ENCODE results near the gene ITM2C.

Gene ITM2C

GRCh38 chr2:230895536-230896345 is 31.0 kb downstream of the ITM2C start:
- Histone ChIP-seq H3K79me2 (ENCODE audit: control insufficient read depth, low read length) (no peaks in the 10 kb centered on the region), H3K4me2 (ENCODE audit: low read length) (no peak overlapping the region), H3K27ac (ENCODE audit: low read depth, low read length) (no peak overlapping the region), H3K9me2 (replicated peaks; ENCODE audit: control insufficient read depth, low read length) (no peaks in the 10 kb centered on the region), H3K36me3 (ENCODE audit: control insufficient read depth, low read length) (no peaks in the 10 kb centered on the region), H3K4me1 (ENCODE audit: control insufficient read depth, low read length) (peaks cover 13% of the 10 kb centered on the region), H3K27me3 (ENCODE audit: control insufficient read depth, low read length) (peaks cover 31% of the 10 kb centered on the region; the same call in 1 of the 2 replicates), H3K9me3 (ENCODE audit: control insufficient read depth, insufficient read depth, low read length) (no peaks in the 10 kb centered on the region), H3K4me3 (ENCODE audit: low read length) (no peak overlapping the region), H3F3A (ENCODE audit: control insufficient read depth, insufficient read depth) (no peaks in the 10 kb centered on the region), H4K20me1 (ENCODE audit: control insufficient read depth, insufficient read depth, low read depth, low read length) (no peaks in the 10 kb centered on the region)
- no peak for TF ChIP-seq CTCF (IDR thresholded peaks at IDR 0.05; ENCODE audit: low read depth, low read length, poor library complexity, severe bottlenecking)
- TF ChIP-seq EZH2phosphoT487 (IDR thresholded peaks at IDR 0.05; ENCODE audit: borderline replicate concordance, low read length), result no peak

GRCh38 chr2:230896346-230897115 is 31.8 kb downstream of the ITM2C start:
- no peaks in the 10 kb centered on the region for H3K36me3 ChIP-seq (ENCODE audit: control insufficient read depth, low read length)
- H3F3A ChIP-seq (ENCODE audit: control insufficient read depth, insufficient read depth), result no peaks in the 10 kb centered on the region
- H3K9me3 ChIP-seq (ENCODE audit: control insufficient read depth, insufficient read depth, low read length), result no peaks in the 10 kb centered on the region
- H3K79me2 ChIP-seq (ENCODE audit: control insufficient read depth, low read length), result no peaks in the 10 kb centered on the region
- H3K9me2 ChIP-seq (replicated peaks; ENCODE audit: control insufficient read depth, low read length), result no peaks in the 10 kb centered on the region
- H3K4me1 ChIP-seq (ENCODE audit: control insufficient read depth, low read length), result peaks cover 13% of the 10 kb centered on the region
- H4K20me1 ChIP-seq (ENCODE audit: control insufficient read depth, insufficient read depth, low read depth, low read length), result no peaks in the 10 kb centered on the region
- H3K4me2 ChIP-seq (ENCODE audit: low read length), result no peak overlapping the region
- TF ChIP-seq CTCF (IDR thresholded peaks at IDR 0.05; ENCODE audit: low read depth, low read length, poor library complexity, severe bottlenecking) (no peak), EZH2phosphoT487 (IDR thresholded peaks at IDR 0.05; ENCODE audit: borderline replicate concordance, low read length) (no peak)
- no peak overlapping the region for H3K27ac ChIP-seq (ENCODE audit: low read depth, low read length)
- peaks cover 31% of the 10 kb centered on the region; the same call in 1 of the 2 replicates for H3K27me3 ChIP-seq (ENCODE audit: control insufficient read depth, low read length)
- no peak overlapping the region for H3K4me3 ChIP-seq (ENCODE audit: low read length)

- Histone ChIP-seq H3K27me3 (ENCODE audit: control insufficient read depth, low read length) (peaks cover 24% of the 10 kb centered on the region; the same call in 1 of the 2 replicates), H3F3A (ENCODE audit: control insufficient read depth, insufficient read depth) (no peaks in the 10 kb centered on the region), H3K27ac (ENCODE audit: low read depth, low read length) (no peak overlapping the region), H3K9me2 (replicated peaks; ENCODE audit: control insufficient read depth, low read length) (no peaks in the 10 kb centered on the region), H3K9me3 (ENCODE audit: control insufficient read depth, insufficient read depth, low read length) (no peaks in the 10 kb centered on the region), H3K4me3 (ENCODE audit: low read length) (no peak overlapping the region), H3K79me2 (ENCODE audit: control insufficient read depth, low read length) (no peaks in the 10 kb centered on the region), H3K36me3 (ENCODE audit: control insufficient read depth, low read length) (no peaks in the 10 kb centered on the region), H4K20me1 (ENCODE audit: control insufficient read depth, insufficient read depth, low read depth, low read length) (no peaks in the 10 kb centered on the region), H3K4me1 (ENCODE audit: control insufficient read depth, low read length) (peaks cover 24% of the 10 kb centered on the region), H3K4me2 (ENCODE audit: low read length) (no peak overlapping the region)
- TF ChIP-seq CTCF (IDR thresholded peaks at IDR 0.05; ENCODE audit: low read depth, low read length, poor library complexity, severe bottlenecking) (no peak), EZH2phosphoT487 (IDR thresholded peaks at IDR 0.05; ENCODE audit: borderline replicate concordance, low read length) (no peak)
These were observed 33.4 kb downstream of the ITM2C start for GRCh38 chr2:230898016-230898712.
